DMS114 treated with DMSO at 0.1 percent for 48 hours (cell line): ENCODE measurements around the gene MPP4.

Experiments used
- DNase-seq: peaks from one replicate; lab custom pipeline; 2025; ENCODE audit not compliant: unreplicated experiment; lab: John Stamatoyannopoulos, UW

MPP4 gene

DNA sequence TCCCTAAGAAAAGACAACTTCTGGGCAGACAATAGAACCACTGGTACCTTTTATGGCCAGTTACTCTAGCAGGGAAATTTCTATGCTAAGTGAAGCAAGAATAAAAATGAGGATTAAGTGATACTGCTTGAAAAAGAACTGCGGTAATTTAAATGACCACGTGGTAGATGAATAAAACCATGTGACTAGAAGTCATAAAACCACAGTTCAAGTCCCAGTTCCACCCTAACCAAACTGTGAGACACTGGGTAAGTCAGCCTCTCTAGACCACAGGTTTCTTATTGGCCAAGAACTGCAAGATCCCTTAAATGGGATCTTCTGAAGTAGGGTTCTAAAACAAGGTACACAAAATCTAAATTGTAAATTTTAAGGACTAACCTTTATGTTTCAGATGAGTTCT, 67.9 kb downstream of the MPP4 start:
- DNase-seq: no peak

DNA sequence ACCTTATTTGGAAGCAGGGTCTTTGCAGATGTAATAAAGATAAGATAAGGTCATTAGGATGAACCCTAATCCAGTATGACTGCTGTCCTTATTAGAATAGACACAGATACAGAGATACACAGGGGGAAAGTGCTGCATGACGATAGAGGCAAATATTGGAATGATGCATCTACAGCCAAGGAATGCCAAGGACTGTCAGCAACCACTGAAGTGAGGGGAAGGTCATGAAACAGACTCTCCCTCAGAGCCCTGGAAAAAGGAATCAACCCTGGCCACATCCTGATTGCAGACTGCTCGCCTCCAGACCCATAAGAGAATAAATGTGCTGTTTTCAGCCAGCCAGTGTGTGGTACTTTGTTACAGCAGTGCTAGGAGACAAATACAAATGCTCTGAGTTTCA, 69.9 kb downstream of the MPP4 start:
- no peak for DNase-seq

DNA sequence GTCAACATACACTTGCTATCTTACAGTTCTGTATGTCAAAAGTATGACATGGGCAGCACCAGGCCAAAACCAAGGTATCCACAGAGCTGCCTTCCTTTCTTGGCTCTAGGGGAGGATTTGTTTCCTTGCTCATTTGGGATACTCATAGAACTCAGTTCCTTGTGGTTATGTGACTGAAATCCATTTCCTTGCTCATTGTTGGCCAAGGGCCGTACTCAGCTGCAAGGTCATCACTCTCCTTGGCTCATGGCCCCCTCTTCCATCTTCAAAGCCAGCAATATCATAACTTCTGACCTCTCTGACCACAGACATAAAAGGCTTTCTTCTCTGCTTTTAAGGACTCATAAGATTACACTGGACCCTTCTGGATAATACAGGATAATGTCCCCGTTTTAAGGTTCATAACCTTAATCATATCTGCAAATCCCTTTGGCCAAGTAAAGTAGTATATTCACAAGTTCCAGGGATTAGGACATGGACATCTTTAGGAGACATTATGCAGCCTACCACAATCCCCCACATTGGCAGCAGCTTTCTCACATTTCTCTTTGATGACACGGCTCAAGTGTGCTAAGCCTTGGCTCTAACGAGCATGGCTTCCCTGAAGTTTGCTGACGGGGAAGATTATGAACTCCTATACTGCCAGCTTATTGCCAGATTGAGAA, 76.0 kb downstream of the MPP4 start:
- DNase-seq: no peak

GRCh38 chr2:201621293-201621999, 77.0 kb downstream of the MPP4 start:
- no peak for DNase-seq

DNA sequence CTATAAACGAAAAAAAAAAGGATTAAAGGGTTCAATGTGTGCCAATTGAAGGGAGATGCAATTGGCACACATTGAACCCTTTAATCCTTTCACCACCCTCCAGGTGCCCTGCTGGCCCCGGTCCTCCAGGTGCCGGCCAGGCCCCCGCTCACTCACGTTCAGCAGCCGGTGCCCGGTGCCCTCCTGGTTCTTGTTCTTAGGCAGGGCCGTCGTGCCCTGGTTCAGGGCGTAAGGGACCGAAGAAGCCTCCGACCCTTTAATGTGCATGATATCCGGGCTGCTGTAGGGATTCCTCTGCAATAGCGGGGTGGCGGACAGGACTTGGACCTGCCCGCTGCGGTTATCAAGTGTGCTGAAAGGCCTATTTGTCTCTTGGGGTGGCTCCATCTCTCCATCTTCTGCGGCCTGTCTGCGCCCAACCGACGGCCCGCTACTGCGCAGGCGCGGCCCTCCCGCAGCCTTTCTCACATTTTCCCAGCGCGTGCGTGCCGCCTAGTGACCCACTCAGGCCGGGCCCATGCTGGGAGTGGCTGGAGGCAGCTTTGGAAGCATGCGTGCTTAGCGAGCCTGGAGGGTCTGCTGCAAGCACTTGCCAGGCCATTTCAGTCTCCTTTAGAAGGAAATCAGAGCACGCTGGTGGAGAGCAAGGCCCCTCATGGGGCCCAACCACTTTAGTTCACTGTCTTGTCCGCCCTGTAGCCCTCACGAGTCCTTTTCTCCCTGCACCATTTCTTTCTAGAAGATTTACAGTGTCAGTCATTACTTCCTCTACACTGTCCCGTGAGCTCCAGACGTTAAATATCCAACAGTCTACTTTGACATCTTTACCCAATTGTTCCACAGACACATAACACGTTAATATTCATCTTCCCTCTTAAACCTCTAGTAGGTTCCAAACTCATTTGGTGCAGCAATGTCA, 79.4 kb downstream of the MPP4 start:
- no peak for DNase-seq

- no peak for DNase-seq
Measured at GRCh38 chr2:201608021-201608420, 90.4 kb downstream of the MPP4 start.

DNA sequence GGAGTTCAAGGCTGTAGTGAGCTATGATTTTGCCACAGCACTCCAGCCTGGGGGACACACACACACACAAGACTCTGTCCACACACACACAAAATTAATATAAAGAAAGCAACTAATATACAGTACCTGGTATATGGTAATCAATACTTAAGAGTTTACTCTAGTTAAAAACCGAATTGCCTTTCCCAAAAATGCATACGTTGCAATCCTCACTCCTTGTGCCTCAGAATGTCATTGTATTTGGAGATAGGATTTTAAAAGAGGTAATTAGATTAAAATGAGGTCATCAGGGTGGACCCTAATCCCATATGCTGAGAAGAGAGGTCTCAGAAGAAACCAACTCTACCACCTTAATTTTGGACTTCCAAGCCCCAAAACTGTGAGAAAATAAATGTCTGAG, 90.9 kb downstream of the MPP4 start:
- DNase-seq: no peak

DNA sequence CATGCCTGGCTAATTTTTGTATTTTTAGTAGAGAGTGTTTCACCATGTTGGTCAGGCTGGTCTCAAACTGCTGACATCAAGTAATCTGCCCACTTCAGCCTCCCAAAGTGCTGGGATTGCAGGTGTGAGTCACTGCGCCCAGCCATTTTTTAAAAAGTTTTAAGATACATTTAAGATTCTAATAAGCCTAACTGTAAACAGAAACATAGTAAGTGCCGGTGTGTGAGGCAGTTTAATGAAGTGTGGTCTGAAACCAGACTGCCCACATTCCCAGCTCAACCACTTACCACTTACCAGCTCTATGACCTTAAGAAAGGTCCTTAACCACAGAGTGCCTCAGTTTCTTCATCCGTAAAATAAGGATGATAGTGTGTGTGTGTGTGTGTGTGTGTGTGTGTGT, 97.5 kb downstream of the MPP4 start:
- DNase-seq: no peak

DNA sequence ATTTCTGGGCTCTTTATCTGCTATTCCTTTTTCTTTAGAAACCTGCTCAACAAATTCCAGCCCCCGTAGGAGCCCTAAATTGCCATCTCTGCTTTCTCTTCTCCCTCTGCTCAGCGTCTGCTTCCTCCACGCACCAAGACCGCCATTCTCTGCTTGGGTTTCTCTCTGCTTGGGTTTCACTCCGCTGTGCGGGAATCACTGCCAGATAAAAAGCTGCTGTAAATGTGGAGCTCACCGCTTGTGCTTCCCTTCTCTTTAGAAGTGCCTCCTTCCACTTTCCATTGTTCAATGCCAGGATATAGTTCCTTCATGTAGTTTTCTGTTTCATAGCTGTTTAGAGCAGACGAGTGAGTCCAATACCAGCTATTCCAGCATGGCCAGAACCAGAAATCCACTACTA, 101.0 kb downstream of the MPP4 start:
- DNase-seq: no peak
